GM06990 (cell line): ENCODE results near the gene TDRD12.
"Not testable (repeated sequence)": the region's sequence is repeated elsewhere in the genome, so short reads cannot be mapped to it uniquely, and the experiment has no call there.

Source experiments
- DNase-seq: peaks from one replicate; pipeline ENCODE4 v3.0.0-alpha.2; 2011; ENCODE audit not compliant: insufficient read length; ENCODE audit errors: extremely low read depth
- H3K27me3 ChIP-seq: replicated peaks from 2 replicates; pipeline ENCODE4 v1.6.0; 2011; ENCODE audit warnings: low read length; ENCODE audit not compliant: control insufficient read depth, insufficient read depth
- H3K36me3 ChIP-seq: 2 replicates; pipeline ENCODE4 v1.5.1; 2011; ENCODE audit warnings: low read length; ENCODE audit not compliant: control insufficient read depth, insufficient read depth
- H3K4me3 ChIP-seq: replicated peaks from 2 replicates; pipeline ENCODE4 v1.5.1; 2011; ENCODE audit warnings: low read depth, mild to moderate bottlenecking, control low read depth, low read length
- TF ChIP-seq, protein P1 (sequence below): IDR thresholded peaks from 2 replicates; pipeline ENCODE4 v1.5.1; 2011; ENCODE audit warnings: low read length, control low read depth, mild to moderate bottlenecking, inconsistent platforms; ENCODE audit not compliant: insufficient read depth, poor library complexity, severe bottlenecking

Gene TDRD12

DNA sequence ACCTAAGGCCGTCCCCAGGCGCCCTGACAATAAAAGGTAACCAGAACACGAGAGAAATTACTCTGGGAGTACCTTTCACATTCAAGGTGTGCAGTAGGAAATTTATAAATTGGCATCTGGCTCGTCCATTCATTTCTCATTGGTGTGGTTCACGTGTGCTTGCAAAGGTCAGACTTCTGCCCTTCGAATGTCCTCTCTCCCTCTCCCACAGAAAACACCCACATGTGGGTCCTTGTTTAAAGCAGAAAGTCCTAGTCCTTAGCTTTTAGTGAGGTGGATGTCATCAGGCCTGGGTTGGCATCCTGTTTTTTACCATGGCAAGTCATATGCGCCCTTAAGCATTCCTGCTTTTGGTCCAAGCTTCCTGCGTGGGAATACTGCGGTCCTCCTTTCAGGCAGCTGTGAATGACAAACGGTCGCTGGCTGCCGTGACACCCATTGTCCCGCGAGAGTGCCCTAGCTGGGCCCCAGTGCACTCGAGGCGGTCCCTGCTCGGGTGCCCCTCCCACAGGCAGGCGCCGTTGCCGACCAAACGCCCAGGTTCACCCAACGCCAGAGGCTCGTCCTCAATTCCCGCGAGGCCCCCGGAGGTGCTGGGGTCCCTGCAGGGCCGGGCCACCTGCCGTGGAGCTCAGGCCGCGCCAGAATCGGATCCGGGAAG is 28.1 kb upstream of the TDRD12 start, which contains the start of gene NUDT19:
TSS of gene NUDT19 (plus strand) at position 531 of the 661 bp plus-strand sequence. CDS start 140 bp downstream, outside the sequence.
- H3K4me3 ChIP-seq: peak within 1 kb of the TSS; percentile 75
- H3K27me3 ChIP-seq: no peaks in the 10 kb centered on the region
- DNase-seq: peak; percentile 89
- H3K36me3 ChIP-seq: no peaks in the 10 kb centered on the region; the same call in 1 of the 2 replicates
- TF ChIP-seq, protein P1, sequence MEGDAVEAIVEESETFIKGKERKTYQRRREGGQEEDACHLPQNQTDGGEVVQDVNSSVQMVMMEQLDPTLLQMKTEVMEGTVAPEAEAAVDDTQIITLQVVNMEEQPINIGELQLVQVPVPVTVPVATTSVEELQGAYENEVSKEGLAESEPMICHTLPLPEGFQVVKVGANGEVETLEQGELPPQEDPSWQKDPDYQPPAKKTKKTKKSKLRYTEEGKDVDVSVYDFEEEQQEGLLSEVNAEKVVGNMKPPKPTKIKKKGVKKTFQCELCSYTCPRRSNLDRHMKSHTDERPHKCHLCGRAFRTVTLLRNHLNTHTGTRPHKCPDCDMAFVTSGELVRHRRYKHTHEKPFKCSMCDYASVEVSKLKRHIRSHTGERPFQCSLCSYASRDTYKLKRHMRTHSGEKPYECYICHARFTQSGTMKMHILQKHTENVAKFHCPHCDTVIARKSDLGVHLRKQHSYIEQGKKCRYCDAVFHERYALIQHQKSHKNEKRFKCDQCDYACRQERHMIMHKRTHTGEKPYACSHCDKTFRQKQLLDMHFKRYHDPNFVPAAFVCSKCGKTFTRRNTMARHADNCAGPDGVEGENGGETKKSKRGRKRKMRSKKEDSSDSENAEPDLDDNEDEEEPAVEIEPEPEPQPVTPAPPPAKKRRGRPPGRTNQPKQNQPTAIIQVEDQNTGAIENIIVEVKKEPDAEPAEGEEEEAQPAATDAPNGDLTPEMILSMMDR: no peak

DNA sequence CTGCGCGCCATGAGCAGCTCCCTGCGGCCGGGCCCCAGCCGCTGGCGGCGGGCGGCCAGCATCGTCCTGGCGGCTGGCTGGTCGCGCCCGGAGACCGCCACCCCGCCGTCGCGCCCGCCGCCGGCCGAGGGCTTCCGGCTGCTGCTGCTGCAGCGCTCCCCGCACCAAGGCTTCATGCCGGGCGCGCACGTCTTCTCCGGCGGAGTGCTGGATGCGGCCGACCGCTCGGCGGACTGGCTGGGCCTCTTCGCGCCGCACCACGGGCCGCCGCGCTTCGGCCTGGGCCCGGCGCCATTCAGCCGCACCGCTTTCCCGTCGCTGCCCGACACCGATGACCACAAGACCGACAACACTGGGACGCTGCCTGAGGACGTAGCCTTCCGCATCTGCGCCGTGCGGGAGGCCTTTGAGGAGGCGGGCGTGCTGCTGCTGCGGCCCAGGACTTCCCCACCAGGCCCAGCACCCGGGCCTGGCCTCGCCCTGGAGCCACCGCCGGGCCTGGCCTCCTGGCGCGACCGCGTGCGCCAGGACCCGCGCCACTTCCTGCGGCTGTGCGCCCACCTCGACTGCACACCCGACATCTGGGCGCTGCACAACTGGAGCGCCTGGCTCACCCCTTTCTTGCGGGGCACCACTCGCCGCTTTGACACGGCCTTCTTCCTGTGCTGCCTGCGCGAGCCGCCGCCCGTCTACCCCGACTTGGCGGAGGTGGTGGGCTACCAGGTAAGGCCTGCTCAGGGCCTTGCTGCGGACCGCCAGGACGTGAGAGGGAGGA is 27.4 kb upstream of the TDRD12 start:
- H3K36me3 ChIP-seq: no peaks in the 10 kb centered on the region; the same call in none of the 2 replicates
- TF ChIP-seq, protein P1: no peak
- H3K4me3 ChIP-seq: peak overlapping the region; percentile 75
- DNase-seq: peak; percentile 84
- H3K27me3 ChIP-seq: no peaks in the 10 kb centered on the region

DNA sequence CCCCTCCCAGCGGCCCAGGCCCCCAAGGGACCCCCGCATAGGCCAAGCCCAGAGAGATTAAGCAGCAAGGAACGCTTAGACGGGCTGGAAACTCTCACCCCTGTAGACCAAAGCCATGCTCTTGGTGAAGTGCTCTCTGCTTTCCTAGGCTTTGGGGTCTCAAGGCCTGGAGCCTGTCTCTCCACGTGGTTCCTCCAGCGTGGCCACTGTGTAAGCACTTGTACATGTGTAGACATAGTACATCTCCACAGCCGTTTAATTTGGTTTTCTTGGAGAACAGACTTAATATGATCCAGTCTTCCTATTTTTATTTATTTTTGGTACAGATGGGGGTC is 26.9 kb upstream of the TDRD12 start:
- H3K27me3 ChIP-seq: no peaks in the 10 kb centered on the region
- peak overlapping the region; percentile 75 for H3K4me3 ChIP-seq
- H3K36me3 ChIP-seq: peaks cover 2% of the 10 kb centered on the region
- TF ChIP-seq, protein P1: no peak
- DNase-seq: no peak

DNA sequence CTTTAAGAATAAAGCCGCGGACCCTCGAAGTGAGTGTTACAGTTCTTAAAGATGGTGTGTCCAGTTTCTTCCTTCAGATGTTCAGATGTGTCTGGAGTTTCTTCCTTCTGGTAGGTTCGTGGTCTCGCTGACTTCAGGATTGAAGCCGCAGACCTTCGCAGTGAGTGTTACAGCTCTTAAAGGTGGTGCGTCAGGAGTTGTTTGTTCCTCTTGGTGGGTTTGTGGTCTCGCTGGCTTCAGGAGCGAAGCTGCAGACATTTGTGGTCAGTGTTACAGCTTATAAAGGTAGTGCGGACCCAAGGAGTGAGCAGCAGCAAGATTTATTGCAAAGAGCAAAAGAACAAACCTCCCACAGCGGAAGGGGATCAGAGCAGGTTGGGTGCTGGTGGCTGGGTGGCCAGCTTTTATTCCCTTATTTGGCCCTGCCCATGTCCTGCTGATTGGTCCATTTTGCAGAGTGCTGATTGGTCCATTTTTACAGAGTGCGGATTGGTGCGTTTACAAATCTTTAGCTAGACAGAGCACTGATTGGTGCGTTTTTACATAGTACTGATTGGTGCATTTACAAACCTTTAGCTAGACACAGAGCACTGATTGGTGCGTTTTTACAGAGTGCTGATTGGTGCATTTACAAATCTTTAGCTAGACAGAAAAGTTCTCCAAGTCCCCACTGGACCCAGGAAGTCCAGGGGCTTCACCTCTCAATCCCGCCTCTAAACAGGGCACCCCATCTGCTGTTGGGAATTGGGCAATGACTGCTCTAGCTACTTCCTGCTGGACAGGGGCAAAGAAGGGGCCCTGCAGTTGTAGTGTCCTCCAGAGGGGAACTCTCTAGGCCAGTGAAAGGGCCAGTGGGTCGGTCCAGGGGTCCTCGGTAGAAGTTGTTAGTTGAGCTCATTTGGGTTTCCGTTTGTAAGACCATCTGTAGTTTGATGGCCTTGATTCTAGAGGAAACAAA is 26.1 kb upstream of the TDRD12 start:
- H3K27me3 ChIP-seq, DNase-seq, H3K36me3 ChIP-seq: not testable (repeated sequence)
- peak overlapping the region; percentile 75 for H3K4me3 ChIP-seq

DNA sequence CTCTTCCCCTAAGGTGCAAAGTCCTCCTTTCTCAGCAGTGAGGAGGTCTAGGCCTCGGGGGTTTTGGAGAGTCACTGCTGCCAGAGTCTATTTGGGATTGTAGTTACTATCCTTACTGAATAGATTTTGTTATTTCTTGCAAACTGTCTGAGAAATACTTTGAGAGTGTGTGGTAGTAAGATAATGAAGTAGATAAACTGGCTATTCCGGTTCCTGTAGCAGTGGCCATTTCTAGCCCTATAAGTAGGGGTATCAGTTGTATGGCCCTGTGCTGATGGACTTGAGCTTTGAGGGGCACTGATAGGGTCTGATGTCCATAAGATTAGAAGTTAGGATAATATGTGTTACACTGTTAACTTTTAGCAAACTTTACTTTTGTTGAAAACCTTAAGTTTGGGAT is 25.3 kb upstream of the TDRD12 start:
- H3K27me3 ChIP-seq, H3K4me3 ChIP-seq, H3K36me3 ChIP-seq, DNase-seq: not testable (repeated sequence)

DNA sequence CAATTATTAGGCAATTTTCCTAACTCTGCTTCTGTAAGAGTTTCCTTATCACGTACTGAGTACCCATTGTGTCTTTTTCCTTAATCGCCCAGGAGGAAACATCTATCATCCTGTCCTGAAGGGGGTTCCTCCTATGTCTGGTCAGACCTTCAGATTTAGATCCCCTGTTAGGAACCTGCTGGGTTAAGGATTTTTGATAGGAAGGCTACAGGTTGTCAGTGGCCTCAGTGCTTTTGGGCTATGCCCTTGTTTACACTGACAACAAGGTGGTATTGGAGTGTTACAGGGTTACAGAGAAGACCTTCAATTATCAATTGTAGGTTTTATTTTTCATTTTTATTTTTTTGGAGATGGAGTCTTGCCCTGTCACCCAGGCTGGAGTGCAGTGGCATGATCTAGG is 24.7 kb upstream of the TDRD12 start:
- not testable (repeated sequence) for H3K36me3 ChIP-seq, DNase-seq, H3K27me3 ChIP-seq, H3K4me3 ChIP-seq

DNA sequence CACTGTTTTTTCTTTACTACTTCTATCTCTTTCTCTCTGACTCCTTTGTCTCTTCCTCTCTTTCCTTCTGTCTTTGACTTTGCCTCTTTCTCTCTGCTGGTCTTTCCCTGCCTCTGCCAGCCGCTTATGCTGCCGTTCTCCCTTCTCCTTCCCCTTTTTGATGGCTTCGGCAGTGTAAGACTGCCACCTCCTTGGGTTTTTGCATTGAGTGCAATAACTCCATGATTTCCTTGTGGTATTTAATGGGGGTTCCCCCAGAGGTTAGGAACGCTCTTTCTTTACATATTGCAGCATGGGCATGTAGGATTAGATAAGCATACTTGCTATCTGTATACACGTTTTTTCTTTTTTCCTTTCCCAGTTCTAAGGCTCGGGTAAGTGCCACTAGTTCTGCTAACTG is 24.1 kb upstream of the TDRD12 start:
- H3K27me3 ChIP-seq, H3K36me3 ChIP-seq, DNase-seq, H3K4me3 ChIP-seq: not testable (repeated sequence)

DNA sequence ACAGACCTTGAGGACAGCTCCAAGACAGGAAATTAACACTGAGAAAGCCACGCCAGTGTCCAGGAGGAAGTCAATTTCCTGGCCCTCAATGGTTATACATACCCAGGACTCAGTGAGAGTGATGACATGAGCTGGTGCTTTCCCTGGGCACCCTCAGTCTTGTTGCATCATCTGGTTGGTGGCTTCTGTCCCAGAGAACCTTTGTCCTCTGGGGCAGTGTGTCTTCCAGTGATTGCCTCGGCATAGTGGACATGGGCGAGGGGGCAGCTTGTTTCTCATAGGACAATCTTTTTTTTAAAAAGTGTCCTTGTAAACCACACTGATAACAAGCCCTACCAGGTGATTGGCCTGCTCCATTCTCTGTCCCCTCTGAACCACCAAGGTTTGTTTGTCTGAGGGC is 22.8 kb upstream of the TDRD12 start:
- H3K27me3 ChIP-seq, H3K4me3 ChIP-seq, DNase-seq, H3K36me3 ChIP-seq: not testable (repeated sequence)

DNA sequence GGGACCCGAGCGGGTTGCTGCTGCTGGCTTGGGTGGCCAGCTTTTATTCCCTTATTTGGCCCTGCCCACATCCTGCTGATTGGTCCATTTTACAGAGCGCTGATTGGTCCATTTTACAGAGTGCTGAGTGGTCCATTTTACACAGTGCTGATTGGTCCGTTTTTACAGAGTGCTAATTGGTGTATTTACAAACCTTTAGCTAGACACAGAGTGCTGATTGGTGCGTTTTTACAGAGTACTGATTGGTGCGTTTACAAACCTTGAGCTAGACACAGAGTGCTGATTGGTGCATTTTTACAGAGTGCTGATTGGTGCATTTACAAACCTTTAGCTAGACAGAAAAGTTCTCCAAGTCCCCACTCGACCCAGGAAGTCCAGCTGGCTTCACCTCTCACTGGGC is 19.4 kb upstream of the TDRD12 start:
- H3K27me3 ChIP-seq, H3K36me3 ChIP-seq, H3K4me3 ChIP-seq, DNase-seq: not testable (repeated sequence)
